HEK293 (cell line): Measurements from ENCODE around the gene FAM216A.

Source experiments
- GLI2 ChIP-seq: fragments of 450-650 bp; formaldehyde crosslinking; IDR thresholded peaks from 2 replicates; pipeline ENCODE4; 2017; ENCODE audit warnings: missing biosample characterization, missing genetic modification characterization, low read depth, borderline replicate concordance
- GLIS1 ChIP-seq: fragments of 450-650 bp; formaldehyde crosslinking; IDR thresholded peaks from 2 replicates; pipeline ENCODE4 v1.5.1; 2016; ENCODE audit warnings: missing biosample characterization, missing genetic modification characterization
- HOXA7 ChIP-seq: sonication (generic); formaldehyde crosslinking; IDR thresholded peaks from 2 replicates; pipeline ENCODE4 v1.8.1; 2022; ENCODE audit warnings: missing genetic modification reagents, borderline replicate concordance
- KLF9 ChIP-seq: fragments of 450-650 bp; formaldehyde crosslinking; IDR thresholded peaks from 2 replicates; pipeline ENCODE4 v1.5.1; 2016; ENCODE audit warnings: missing biosample characterization, missing genetic modification characterization, low read depth
- TRIM28 ChIP-seq: IDR thresholded peaks from 2 replicates; pipeline ENCODE4 v1.6.1; 2011; ENCODE audit warnings: low read length, control low read depth, borderline replicate concordance
- ZNF133 ChIP-seq: fragments of 450-650 bp; formaldehyde crosslinking; IDR thresholded peaks from 2 replicates; pipeline ENCODE4 v1.5.1; 2016; ENCODE audit warnings: missing biosample characterization, missing genetic modification characterization
- ZNF157 ChIP-seq: fragments of 450-650 bp; formaldehyde crosslinking; IDR thresholded peaks from 2 replicates; pipeline ENCODE4 v1.5.1; 2016; ENCODE audit warnings: missing biosample characterization, missing genetic modification characterization
- ZNF19 ChIP-seq: fragments of 450-650 bp; formaldehyde crosslinking; IDR thresholded peaks from 2 replicates; pipeline ENCODE4; 2016; ENCODE audit warnings: missing biosample characterization, missing genetic modification characterization, low read depth
- ZNF324 ChIP-seq: fragments of 450-650 bp; formaldehyde crosslinking; IDR thresholded peaks from 2 replicates; pipeline ENCODE4 v1.5.1; 2016; ENCODE audit warnings: missing biosample characterization, missing genetic modification characterization
- ZNF335 ChIP-seq: fragments of 450-650 bp; formaldehyde crosslinking; conservative IDR thresholded peaks from 2 replicates; pipeline ENCODE4 v1.5.1; 2016; ENCODE audit warnings: missing biosample characterization, missing genetic modification characterization
- ZNF341 ChIP-seq: fragments of 450-650 bp; formaldehyde crosslinking; IDR thresholded peaks from 2 replicates; pipeline ENCODE4; 2016; ENCODE audit warnings: low read depth, missing biosample characterization, missing genetic modification characterization
- ZNF350 ChIP-seq: fragments of 450-650 bp; formaldehyde crosslinking; IDR thresholded peaks from 2 replicates; pipeline ENCODE4 v1.5.0; 2017; ENCODE audit warnings: missing biosample characterization, mild to moderate bottlenecking, missing genetic modification characterization
- ZNF561 ChIP-seq: fragments of 450-650 bp; IDR thresholded peaks from 2 replicates; pipeline ENCODE4 v1.5.1; 2018; ENCODE audit warnings: missing biosample characterization, missing genetic modification characterization, borderline replicate concordance
- ZNF660 ChIP-seq: fragments of 450-650 bp; IDR thresholded peaks from 2 replicates; pipeline ENCODE4 v1.5.1; 2018; ENCODE audit warnings: missing biosample characterization, mild to moderate bottlenecking, missing genetic modification characterization
- ZNF707 ChIP-seq: fragments of 450-650 bp; formaldehyde crosslinking; IDR thresholded peaks from 2 replicates; pipeline ENCODE4 v1.5.1; 2016; ENCODE audit warnings: missing biosample characterization, missing genetic modification characterization
- ZNF791 ChIP-seq: fragments of 450-650 bp; formaldehyde crosslinking; IDR thresholded peaks from 2 replicates; pipeline ENCODE4 v1.5.1; 2016; ENCODE audit warnings: missing biosample characterization, missing genetic modification characterization
- ZNF792 ChIP-seq: fragments of 450-650 bp; formaldehyde crosslinking; IDR thresholded peaks from 2 replicates; pipeline ENCODE4 v1.5.1; 2016; ENCODE audit warnings: missing biosample characterization, missing genetic modification characterization
- TF ChIP-seq, protein P1 (sequence below): fragments of 450-650 bp; formaldehyde crosslinking; IDR thresholded peaks from 2 replicates; pipeline ENCODE4 v1.5.1; 2016; ENCODE audit warnings: missing biosample characterization, missing genetic modification characterization
- TF ChIP-seq, protein P2 (sequence below): fragments of 450-650 bp; formaldehyde crosslinking; IDR thresholded peaks from 2 replicates; pipeline ENCODE4 v1.5.1; 2016; ENCODE audit warnings: missing biosample characterization, missing genetic modification characterization
- TF ChIP-seq, protein P3 (sequence below): fragments of 450-650 bp; formaldehyde crosslinking; IDR thresholded peaks from 2 replicates; pipeline ENCODE4 v1.5.1; 2016; ENCODE audit warnings: missing biosample characterization, missing genetic modification characterization
- TF ChIP-seq, protein P4 (sequence below): fragments of 450-650 bp; formaldehyde crosslinking; IDR thresholded peaks from 2 replicates; pipeline ENCODE4 v1.5.1; 2016; ENCODE audit warnings: missing biosample characterization, missing genetic modification characterization
- TF ChIP-seq, protein P5 (sequence below): fragments of 450-650 bp; formaldehyde crosslinking; IDR thresholded peaks from 2 replicates; pipeline ENCODE4 v1.5.1; 2016; ENCODE audit warnings: missing biosample characterization, missing genetic modification characterization
- TF ChIP-seq, protein P6 (sequence below): fragments of 450-650 bp; formaldehyde crosslinking; conservative IDR thresholded peaks from 2 replicates; pipeline ENCODE4 v1.5.1; 2016; ENCODE audit warnings: low read depth, missing biosample characterization, missing genetic modification characterization

Gene FAM216A

DNA sequence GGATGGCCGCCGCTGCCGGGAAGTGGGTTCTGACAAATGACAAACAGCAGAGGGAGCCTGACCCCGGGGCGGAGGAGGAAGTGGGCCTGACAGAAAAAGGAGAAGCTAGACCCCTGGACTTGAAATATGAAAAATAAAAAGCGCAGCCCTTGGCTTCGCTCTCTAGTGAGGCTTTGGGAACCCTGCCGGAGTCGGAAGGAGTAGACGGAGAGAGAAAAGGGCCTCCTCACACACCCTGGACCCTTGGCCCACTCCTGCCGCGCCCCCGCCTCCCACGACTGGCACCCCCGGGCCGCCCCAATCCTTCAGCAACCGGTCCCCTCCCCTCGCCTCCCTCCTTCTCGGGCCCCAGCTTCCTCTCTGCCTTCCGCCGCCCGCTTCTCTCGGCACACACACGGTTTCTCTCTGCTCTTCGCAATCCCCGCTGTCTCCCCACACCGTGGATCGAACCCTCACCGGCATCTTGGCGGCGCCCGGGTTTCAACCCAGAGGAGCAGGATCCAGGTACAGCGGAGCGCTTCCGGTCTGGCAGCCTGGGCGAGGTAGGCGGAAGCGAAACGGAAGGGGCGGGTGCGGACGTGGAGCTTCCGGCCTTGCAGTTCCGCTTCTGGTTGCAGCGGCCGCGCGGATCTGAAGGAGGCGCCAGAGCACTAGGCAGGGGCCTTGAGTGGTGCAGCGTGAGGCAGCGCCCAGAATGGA, 18.7 kb upstream of the FAM216A start, which contains the start of gene ARPC3 (continued):
- peak; percentile 80 for TF ChIP-seq KLF9
- TF ChIP-seq, protein P1, sequence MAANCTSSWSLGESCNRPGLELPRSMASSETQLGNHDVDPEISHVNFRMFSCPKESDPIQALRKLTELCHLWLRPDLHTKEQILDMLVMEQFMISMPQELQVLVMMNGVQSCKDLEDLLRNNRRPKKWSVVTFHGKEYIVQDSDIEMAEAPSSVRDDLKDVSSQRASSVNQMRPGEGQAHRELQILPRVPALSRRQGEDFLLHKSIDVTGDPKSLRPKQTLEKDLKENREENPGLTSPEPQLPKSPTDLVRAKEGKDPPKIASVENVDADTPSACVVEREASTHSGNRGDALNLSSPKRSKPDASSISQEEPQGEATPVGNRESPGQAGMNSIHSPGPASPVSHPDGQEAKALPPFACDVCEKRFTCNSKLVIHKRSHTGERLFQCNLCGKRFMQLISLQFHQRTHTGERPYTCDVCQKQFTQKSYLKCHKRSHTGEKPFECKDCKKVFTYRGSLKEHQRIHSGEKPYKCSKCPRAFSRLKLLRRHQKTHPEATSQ (tag by site-specific recombination), result no peak
- no peak for TF ChIP-seq ZNF19 (tag by site-specific recombination)
- no peak; the same call in none of the 2 replicates for TF ChIP-seq ZNF324 (tag by site-specific recombination)
- TF ChIP-seq ZNF792 (tag by site-specific recombination), result no peak
- no peak for TF ChIP-seq ZNF791 (tag by site-specific recombination)
- no peak for TF ChIP-seq ZNF157
- TF ChIP-seq GLI2 (tag by site-specific recombination), result no peak
- TF ChIP-seq GLIS1 (tag by site-specific recombination), result no peak
- TF ChIP-seq, protein P2, sequence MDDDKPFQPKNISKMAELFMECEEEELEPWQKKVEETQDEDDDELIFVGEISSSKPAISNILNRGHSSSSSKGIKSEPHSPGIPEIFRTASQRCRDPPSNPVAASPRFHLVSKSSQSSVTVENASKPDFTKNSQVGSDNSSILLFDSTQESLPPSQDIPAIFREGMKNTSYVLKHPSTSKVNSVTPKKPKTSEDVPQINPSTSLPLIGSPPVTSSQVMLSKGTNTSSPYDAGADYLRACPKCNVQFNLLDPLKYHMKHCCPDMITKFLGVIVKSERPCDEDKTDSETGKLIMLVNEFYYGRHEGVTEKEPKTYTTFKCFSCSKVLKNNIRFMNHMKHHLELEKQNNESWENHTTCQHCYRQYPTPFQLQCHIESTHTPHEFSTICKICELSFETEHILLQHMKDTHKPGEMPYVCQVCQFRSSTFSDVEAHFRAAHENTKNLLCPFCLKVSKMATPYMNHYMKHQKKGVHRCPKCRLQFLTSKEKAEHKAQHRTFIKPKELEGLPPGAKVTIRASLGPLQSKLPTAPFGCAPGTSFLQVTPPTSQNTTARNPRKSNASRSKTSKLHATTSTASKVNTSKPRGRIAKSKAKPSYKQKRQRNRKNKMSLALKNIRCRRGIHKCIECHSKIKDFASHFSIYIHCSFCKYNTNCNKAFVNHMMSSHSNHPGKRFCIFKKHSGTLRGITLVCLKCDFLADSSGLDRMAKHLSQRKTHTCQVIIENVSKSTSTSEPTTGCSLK, result no peak
- TF ChIP-seq, protein P3, sequence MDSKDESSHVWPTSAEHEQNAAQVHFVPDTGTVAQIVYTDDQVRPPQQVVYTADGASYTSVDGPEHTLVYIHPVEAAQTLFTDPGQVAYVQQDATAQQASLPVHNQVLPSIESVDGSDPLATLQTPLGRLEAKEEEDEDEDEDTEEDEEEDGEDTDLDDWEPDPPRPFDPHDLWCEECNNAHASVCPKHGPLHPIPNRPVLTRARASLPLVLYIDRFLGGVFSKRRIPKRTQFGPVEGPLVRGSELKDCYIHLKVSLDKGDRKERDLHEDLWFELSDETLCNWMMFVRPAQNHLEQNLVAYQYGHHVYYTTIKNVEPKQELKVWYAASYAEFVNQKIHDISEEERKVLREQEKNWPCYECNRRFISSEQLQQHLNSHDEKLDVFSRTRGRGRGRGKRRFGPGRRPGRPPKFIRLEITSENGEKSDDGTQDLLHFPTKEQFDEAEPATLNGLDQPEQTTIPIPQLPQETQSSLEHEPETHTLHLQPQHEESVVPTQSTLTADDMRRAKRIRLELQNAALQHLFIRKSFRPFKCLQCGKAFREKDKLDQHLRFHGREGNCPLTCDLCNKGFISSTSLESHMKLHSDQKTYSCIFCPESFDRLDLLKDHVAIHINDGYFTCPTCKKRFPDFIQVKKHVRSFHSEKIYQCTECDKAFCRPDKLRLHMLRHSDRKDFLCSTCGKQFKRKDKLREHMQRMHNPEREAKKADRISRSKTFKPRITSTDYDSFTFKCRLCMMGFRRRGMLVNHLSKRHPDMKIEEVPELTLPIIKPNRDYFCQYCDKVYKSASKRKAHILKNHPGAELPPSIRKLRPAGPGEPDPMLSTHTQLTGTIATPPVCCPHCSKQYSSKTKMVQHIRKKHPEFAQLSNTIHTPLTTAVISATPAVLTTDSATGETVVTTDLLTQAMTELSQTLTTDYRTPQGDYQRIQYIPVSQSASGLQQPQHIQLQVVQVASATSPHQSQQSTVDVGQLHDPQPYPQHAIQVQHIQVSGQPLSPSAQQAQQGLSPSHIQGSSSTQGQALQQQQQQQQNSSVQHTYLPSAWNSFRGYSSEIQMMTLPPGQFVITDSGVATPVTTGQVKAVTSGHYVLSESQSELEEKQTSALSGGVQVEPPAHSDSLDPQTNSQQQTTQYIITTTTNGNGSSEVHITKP, result peak; percentile 90
- no peak for TF ChIP-seq TRIM28
- peak; percentile 97 for TF ChIP-seq ZNF335 (tag by site-specific recombination)
- TF ChIP-seq, protein P4, sequence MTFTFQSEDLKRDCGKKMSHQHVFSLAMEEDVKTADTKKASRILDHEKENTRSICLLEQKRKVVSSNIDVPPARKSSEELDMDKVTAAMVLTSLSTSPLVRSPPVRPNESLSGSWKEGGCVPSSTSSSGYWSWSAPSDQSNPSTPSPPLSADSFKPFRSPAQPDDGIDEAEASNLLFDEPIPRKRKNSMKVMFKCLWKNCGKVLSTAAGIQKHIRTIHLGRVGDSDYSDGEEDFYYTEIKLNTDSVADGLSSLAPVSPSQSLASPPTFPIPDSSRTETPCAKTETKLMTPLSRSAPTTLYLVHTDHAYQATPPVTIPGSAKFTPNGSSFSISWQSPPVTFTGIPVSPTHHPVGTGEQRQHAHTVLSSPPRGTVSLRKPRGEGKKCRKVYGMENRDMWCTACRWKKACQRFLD (tag by site-specific recombination), result no peak
- TF ChIP-seq, protein P5, sequence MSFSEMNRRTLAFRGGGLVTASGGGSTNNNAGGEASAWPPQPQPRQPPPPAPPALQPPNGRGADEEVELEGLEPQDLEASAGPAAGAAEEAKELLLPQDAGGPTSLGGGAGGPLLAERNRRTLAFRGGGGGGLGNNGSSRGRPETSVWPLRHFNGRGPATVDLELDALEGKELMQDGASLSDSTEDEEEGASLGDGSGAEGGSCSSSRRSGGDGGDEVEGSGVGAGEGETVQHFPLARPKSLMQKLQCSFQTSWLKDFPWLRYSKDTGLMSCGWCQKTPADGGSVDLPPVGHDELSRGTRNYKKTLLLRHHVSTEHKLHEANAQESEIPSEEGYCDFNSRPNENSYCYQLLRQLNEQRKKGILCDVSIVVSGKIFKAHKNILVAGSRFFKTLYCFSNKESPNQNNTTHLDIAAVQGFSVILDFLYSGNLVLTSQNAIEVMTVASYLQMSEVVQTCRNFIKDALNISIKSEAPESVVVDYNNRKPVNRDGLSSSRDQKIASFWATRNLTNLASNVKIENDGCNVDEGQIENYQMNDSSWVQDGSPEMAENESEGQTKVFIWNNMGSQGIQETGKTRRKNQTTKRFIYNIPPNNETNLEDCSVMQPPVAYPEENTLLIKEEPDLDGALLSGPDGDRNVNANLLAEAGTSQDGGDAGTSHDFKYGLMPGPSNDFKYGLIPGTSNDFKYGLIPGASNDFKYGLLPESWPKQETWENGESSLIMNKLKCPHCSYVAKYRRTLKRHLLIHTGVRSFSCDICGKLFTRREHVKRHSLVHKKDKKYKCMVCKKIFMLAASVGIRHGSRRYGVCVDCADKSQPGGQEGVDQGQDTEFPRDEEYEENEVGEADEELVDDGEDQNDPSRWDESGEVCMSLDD (tag by site-specific recombination), result peak; percentile 60; the same call in 1 of the 2 replicates
- TF ChIP-seq HOXA7 (CRISPR knock-in tag), result no peak
- TF ChIP-seq ZNF660 (tag by site-specific recombination), result no peak; the same call in none of the 2 replicates
- TF ChIP-seq ZNF561 (tag by site-specific recombination), result peak; percentile 33; the same call in 1 of the 2 replicates
- TF ChIP-seq ZNF350 (tag by site-specific recombination), result no peak
- no peak for TF ChIP-seq ZNF707 (tag by site-specific recombination)
- TF ChIP-seq, protein P6, sequence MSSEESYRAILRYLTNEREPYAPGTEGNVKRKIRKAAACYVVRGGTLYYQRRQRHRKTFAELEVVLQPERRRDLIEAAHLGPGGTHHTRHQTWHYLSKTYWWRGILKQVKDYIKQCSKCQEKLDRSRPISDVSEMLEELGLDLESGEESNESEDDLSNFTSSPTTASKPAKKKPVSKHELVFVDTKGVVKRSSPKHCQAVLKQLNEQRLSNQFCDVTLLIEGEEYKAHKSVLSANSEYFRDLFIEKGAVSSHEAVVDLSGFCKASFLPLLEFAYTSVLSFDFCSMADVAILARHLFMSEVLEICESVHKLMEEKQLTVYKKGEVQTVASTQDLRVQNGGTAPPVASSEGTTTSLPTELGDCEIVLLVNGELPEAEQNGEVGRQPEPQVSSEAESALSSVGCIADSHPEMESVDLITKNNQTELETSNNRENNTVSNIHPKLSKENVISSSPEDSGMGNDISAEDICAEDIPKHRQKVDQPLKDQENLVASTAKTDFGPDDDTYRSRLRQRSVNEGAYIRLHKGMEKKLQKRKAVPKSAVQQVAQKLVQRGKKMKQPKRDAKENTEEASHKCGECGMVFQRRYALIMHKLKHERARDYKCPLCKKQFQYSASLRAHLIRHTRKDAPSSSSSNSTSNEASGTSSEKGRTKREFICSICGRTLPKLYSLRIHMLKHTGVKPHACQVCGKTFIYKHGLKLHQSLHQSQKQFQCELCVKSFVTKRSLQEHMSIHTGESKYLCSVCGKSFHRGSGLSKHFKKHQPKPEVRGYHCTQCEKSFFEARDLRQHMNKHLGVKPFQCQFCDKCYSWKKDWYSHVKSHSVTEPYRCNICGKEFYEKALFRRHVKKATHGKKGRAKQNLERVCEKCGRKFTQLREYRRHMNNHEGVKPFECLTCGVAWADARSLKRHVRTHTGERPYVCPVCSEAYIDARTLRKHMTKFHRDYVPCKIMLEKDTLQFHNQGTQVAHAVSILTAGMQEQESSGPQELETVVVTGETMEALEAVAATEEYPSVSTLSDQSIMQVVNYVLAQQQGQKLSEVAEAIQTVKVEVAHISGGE, result peak; percentile 96
- no peak for TF ChIP-seq ZNF133 (tag by site-specific recombination)
- TF ChIP-seq ZNF341 (tag by site-specific recombination), result peak; percentile 18; the same call in 1 of the 2 replicates
